Measurements from ENCODE around the gene RPAP2.

- no peak for TF ChIP-seq CTCF (IDR thresholded peaks at IDR 0.05; ENCODE audit: low read length)
- no peak for TF ChIP-seq EZH2 (IDR thresholded peaks at IDR 0.05; ENCODE audit: borderline replicate concordance, low read length)
These were observed 36.3 kb upstream of the RPAP2 start for GRCh38 chr1:92262516-92262915.
